Measurements from ENCODE around the gene OSCP1.

The OSCP1 gene

DNA sequence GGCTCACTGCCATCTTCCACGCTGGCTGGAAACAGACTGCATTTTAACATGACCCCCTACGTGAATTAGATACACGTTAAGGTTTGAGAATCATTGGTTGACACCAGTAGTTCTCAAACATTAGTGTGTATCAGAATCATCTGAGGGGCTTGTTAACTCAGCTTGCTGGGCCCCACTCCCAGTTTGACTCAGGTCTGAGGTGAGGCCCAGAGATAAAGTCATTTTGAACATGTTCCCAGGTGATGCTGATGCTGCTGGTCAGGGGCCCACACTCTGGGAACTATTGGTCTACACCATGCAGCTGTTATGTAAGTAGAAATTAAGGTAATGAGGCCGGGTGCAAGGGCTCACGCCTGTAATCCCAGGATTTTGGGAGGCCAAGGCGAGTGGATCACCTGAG is 53.9 kb downstream of the OSCP1 start:
- H3K4me3 ChIP-seq (ENCODE audit: low read length): peak overlapping the region; percentile 79
- peak overlapping the region; percentile 97 for H3K27ac ChIP-seq (ENCODE audit: low read depth, low read length)
- peaks cover 54% of the 10 kb centered on the region for H3K36me3 ChIP-seq (ENCODE audit: control insufficient read depth, low read length)
- H3F3A ChIP-seq (ENCODE audit: control insufficient read depth, insufficient read depth): peaks cover 35% of the 10 kb centered on the region
- H4K20me1 ChIP-seq (ENCODE audit: control insufficient read depth, insufficient read depth, low read depth, low read length): no peaks in the 10 kb centered on the region
- no peaks in the 10 kb centered on the region for H3K9me2 ChIP-seq (replicated peaks; ENCODE audit: control insufficient read depth, low read length)
- H3K4me2 ChIP-seq (ENCODE audit: low read length): peak overlapping the region; percentile 100
- TF ChIP-seq, protein P1, sequence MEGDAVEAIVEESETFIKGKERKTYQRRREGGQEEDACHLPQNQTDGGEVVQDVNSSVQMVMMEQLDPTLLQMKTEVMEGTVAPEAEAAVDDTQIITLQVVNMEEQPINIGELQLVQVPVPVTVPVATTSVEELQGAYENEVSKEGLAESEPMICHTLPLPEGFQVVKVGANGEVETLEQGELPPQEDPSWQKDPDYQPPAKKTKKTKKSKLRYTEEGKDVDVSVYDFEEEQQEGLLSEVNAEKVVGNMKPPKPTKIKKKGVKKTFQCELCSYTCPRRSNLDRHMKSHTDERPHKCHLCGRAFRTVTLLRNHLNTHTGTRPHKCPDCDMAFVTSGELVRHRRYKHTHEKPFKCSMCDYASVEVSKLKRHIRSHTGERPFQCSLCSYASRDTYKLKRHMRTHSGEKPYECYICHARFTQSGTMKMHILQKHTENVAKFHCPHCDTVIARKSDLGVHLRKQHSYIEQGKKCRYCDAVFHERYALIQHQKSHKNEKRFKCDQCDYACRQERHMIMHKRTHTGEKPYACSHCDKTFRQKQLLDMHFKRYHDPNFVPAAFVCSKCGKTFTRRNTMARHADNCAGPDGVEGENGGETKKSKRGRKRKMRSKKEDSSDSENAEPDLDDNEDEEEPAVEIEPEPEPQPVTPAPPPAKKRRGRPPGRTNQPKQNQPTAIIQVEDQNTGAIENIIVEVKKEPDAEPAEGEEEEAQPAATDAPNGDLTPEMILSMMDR (IDR thresholded peaks at IDR 0.05; ENCODE audit: low read depth, low read length, poor library complexity, severe bottlenecking): no peak
- no peak for TF ChIP-seq EZH2phosphoT487 (IDR thresholded peaks at IDR 0.05; ENCODE audit: borderline replicate concordance, low read length)
- H3K79me2 ChIP-seq (ENCODE audit: control insufficient read depth, low read length): peaks cover 65% of the 10 kb centered on the region
- peaks cover 9% of the 10 kb centered on the region; the same call in 1 of the 2 replicates for H3K9me3 ChIP-seq (ENCODE audit: control insufficient read depth, insufficient read depth, low read length)
- peaks cover 73% of the 10 kb centered on the region for H3K4me1 ChIP-seq (ENCODE audit: control insufficient read depth, low read length)
- H3K27me3 ChIP-seq (ENCODE audit: control insufficient read depth, low read length): no peaks in the 10 kb centered on the region

DNA sequence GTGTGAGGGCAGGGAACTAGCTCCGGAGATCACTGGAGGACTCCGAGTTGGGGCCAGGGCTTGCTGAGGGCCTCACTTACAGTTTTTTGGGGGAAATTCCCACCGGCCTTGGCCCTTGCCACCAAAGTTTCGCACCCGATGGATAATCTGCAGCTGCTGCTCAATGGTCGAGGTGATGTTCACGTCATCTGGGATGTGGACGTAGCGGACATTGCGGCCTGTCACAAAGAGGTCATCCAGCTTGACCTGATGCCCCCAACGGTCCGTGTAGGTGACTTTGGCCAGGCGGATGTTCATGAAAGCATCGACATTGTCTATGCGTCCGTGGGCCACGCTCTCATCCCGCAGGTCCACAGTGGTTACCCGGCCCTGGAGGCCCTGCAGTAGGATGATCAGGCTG is 56.6 kb downstream of the OSCP1 start:
- Histone ChIP-seq H3K9me3 (ENCODE audit: control insufficient read depth, insufficient read depth, low read length) (no peaks in the 10 kb centered on the region), H3F3A (ENCODE audit: control insufficient read depth, insufficient read depth) (peaks cover 45% of the 10 kb centered on the region), H3K36me3 (ENCODE audit: control insufficient read depth, low read length) (peaks cover 74% of the 10 kb centered on the region), H3K27me3 (ENCODE audit: control insufficient read depth, low read length) (no peaks in the 10 kb centered on the region), H3K4me1 (ENCODE audit: control insufficient read depth, low read length) (peaks cover 82% of the 10 kb centered on the region), H3K4me2 (ENCODE audit: low read length) (peak overlapping the region; percentile 100), H4K20me1 (ENCODE audit: control insufficient read depth, insufficient read depth, low read depth, low read length) (no peaks in the 10 kb centered on the region), H3K79me2 (ENCODE audit: control insufficient read depth, low read length) (peaks cover 80% of the 10 kb centered on the region), H3K4me3 (ENCODE audit: low read length) (peak overlapping the region; percentile 67), H3K9me2 (replicated peaks; ENCODE audit: control insufficient read depth, low read length) (no peaks in the 10 kb centered on the region), H3K27ac (ENCODE audit: low read depth, low read length) (peak overlapping the region; percentile 97)
- TF ChIP-seq, protein P1 (IDR thresholded peaks at IDR 0.05; ENCODE audit: low read depth, low read length, poor library complexity, severe bottlenecking): no peak
- no peak for TF ChIP-seq EZH2phosphoT487 (IDR thresholded peaks at IDR 0.05; ENCODE audit: borderline replicate concordance, low read length)

DNA sequence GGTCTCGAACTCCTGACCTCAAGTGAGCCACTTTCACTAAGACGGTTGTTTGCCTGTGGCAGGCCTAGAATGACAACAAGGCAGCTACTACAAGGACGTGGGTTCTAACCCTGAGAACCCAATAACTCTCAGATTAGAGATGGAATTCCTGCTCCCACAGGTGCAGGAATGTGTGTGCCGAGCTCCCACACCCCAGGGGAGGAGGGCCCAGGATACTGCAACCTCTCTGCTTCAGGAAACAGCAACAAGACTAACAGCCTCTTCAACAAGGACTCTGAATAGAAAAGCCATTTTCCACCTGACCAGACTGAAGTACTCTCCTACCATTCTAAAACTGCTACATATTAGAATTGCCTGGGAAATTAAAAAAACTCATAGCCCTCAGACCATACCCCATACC is 57.4 kb downstream of the OSCP1 start:
- H3K9me3 ChIP-seq (ENCODE audit: control insufficient read depth, insufficient read depth, low read length): no peaks in the 10 kb centered on the region
- H3K27ac ChIP-seq (ENCODE audit: low read depth, low read length): peak overlapping the region; percentile 97
- H3K79me2 ChIP-seq (ENCODE audit: control insufficient read depth, low read length): peaks cover 83% of the 10 kb centered on the region
- peak overlapping the region; percentile 67 for H3K4me3 ChIP-seq (ENCODE audit: low read length)
- peaks cover 82% of the 10 kb centered on the region for H3K4me1 ChIP-seq (ENCODE audit: control insufficient read depth, low read length)
- no peaks in the 10 kb centered on the region for H3K9me2 ChIP-seq (replicated peaks; ENCODE audit: control insufficient read depth, low read length)
- peak overlapping the region; percentile 100 for H3K4me2 ChIP-seq (ENCODE audit: low read length)
- TF ChIP-seq, protein P1 (IDR thresholded peaks at IDR 0.05; ENCODE audit: low read depth, low read length, poor library complexity, severe bottlenecking): no peak
- TF ChIP-seq EZH2phosphoT487 (IDR thresholded peaks at IDR 0.05; ENCODE audit: borderline replicate concordance, low read length): no peak
- H3K27me3 ChIP-seq (ENCODE audit: control insufficient read depth, low read length): no peaks in the 10 kb centered on the region
- no peaks in the 10 kb centered on the region for H4K20me1 ChIP-seq (ENCODE audit: control insufficient read depth, insufficient read depth, low read depth, low read length)
- peaks cover 82% of the 10 kb centered on the region for H3K36me3 ChIP-seq (ENCODE audit: control insufficient read depth, low read length)
- H3F3A ChIP-seq (ENCODE audit: control insufficient read depth, insufficient read depth): peaks cover 48% of the 10 kb centered on the region

Measured in DOHH2 (cell line).